ENCODE data around the gene KTN1. TPM values are rescaled to one million over a fixed set of nuclear protein-coding genes. Genes with fewer than 3 reads are reported as not detected.

KTN1 gene
- polyA plus RNA-seq (2011; rRNA removed) (25.6 and 64.0 TPM in 2 replicates), polyA minus RNA-seq (2011; rRNA and poly(A)+ RNA removed) (18.0 and 20.7 TPM in 2 replicates)

- Histone ChIP-seq H3K36me3 (ENCODE audit: control insufficient read depth, insufficient read depth, low read length) (no peaks in the 10 kb centered on the region), H3K4me3 (ENCODE audit: low read depth, low read length) (peak within 1 kb of the TSS; percentile 82), H3K27me3 (ENCODE audit: control insufficient read depth, insufficient read depth, low read length) (no peaks in the 10 kb centered on the region)
- POLR2A ChIA-PET = interaction anchor here (0.5 to 0.6 kb wide), 2 partner anchors 151 to 190 kb away, joined by 3 to 4 read pairs; no protein-coding TSS in a partner anchor
- DNase-seq (ENCODE audit: low read depth) = no peak
- CTCF ChIA-PET = interaction anchor here (1.4 kb wide), 1 partner anchor 133 kb away, joined by 7 read pairs; no protein-coding TSS in a partner anchor
- TF ChIP-seq CTCF (IDR thresholded peaks at IDR 0.05; ENCODE audit: insufficient read depth, low read depth, low read length) = no peak
Measured at GRCh38 chr14:55579724-55580469, at the start of gene KTN1. TSS of gene KTN1 (plus strand) at chr14:55580207. CDS start at chr14:55612049, 31,842 bp downstream.

GRCh38 chr14:55530464-55530863, 49.5 kb upstream of the KTN1 start:
- DNase-seq (ENCODE audit: low read depth) = no peak
- no peaks in the 10 kb centered on the region for H3K27me3 ChIP-seq (ENCODE audit: control insufficient read depth, insufficient read depth, low read length)
- H3K36me3 ChIP-seq (ENCODE audit: control insufficient read depth, insufficient read depth, low read length) = no peaks in the 10 kb centered on the region
- H3K4me3 ChIP-seq (ENCODE audit: low read depth, low read length) = no peak overlapping the region
- ChIA-PET POLR2A (no interaction called here), CTCF (interaction anchor here (0.9 to 1.2 kb wide), 2 partner anchors 62 to 84 kb away, joined by 3 read pairs; no protein-coding TSS in a partner anchor)
- TF ChIP-seq CTCF (IDR thresholded peaks at IDR 0.05; ENCODE audit: insufficient read depth, low read depth, low read length) = no peak

- no peak overlapping the region for H3K4me3 ChIP-seq (ENCODE audit: low read depth, low read length)
- no peaks in the 10 kb centered on the region for H3K27me3 ChIP-seq (ENCODE audit: control insufficient read depth, insufficient read depth, low read length)
- CTCF ChIA-PET = interaction anchor here (1.6 kb wide), 1 partner anchor 12 kb away, joined by 6 read pairs; no protein-coding TSS in a partner anchor
- DNase-seq (ENCODE audit: low read depth) = no peak
- H3K36me3 ChIP-seq (ENCODE audit: control insufficient read depth, insufficient read depth, low read length) = no peaks in the 10 kb centered on the region
- TF ChIP-seq CTCF (IDR thresholded peaks at IDR 0.05; ENCODE audit: insufficient read depth, low read depth, low read length) = no peak
- POLR2A ChIA-PET = no interaction called here
Measured at GRCh38 chr14:55532645-55533344, 47.2 kb upstream of the KTN1 start.

- Histone ChIP-seq H3K36me3 (ENCODE audit: control insufficient read depth, insufficient read depth, low read length) (no peaks in the 10 kb centered on the region), H3K4me3 (ENCODE audit: low read depth, low read length) (no peak overlapping the region), H3K27me3 (ENCODE audit: control insufficient read depth, insufficient read depth, low read length) (no peaks in the 10 kb centered on the region)
- TF ChIP-seq CTCF (IDR thresholded peaks at IDR 0.05; ENCODE audit: insufficient read depth, low read depth, low read length) = no peak
- ChIA-PET POLR2A (no interaction called here), CTCF (no interaction called here)
- no peak for DNase-seq (ENCODE audit: low read depth)
Measured at GRCh38 chr14:55533960-55534359, 46.0 kb upstream of the KTN1 start.
